DOHH2 (cell line): Measurements from ENCODE around the gene MYO1H.
"Not testable (repeated sequence)": the region's sequence is repeated elsewhere in the genome, so short reads cannot be mapped to it uniquely, and the experiment has no call there.

ENCODE experiments used
- H3F3A ChIP-seq: fragments of 200-600 bp; sonication (generic), shearing (Covaris generic); 2 replicates; pipeline ENCODE4 v1.6.0; 2016; ENCODE audit warnings: antibody characterized with exemption, mild to moderate bottlenecking; ENCODE audit not compliant: control insufficient read depth, insufficient read depth
- H3K27ac ChIP-seq: fragments of 200-600 bp; sonication (generic); 2 replicates; pipeline ENCODE4 v1.5.1; 2014; ENCODE audit warnings: low read depth, mild to moderate bottlenecking, low read length, moderate library complexity
- H3K27me3 ChIP-seq: fragments of 200-600 bp; sonication (generic); 2 replicates; pipeline ENCODE4 v1.6.1; 2014; ENCODE audit warnings: mild to moderate bottlenecking, low read length, mixed read lengths; ENCODE audit not compliant: control insufficient read depth
- H3K36me3 ChIP-seq: fragments of 200-600 bp; sonication (generic); 2 replicates; pipeline ENCODE4 v1.6.1; 2014; ENCODE audit warnings: mild to moderate bottlenecking, low read length, moderate library complexity, mixed read lengths; ENCODE audit not compliant: control insufficient read depth
- H3K4me1 ChIP-seq: fragments of 200-600 bp; sonication (generic); 2 replicates; pipeline ENCODE4 v1.6.1; 2014; ENCODE audit warnings: mild to moderate bottlenecking, low read length, mixed read lengths; ENCODE audit not compliant: control insufficient read depth
- H3K4me2 ChIP-seq: fragments of 200-600 bp; sonication (generic); 2 replicates; pipeline ENCODE4 v1.6.0; 2014; ENCODE audit warnings: mild to moderate bottlenecking, low read length, moderate library complexity
- H3K4me3 ChIP-seq: fragments of 200-600 bp; sonication (generic); 2 replicates; pipeline ENCODE4 v1.5.1; 2014; ENCODE audit warnings: mild to moderate bottlenecking, low read length, mixed read lengths
- H3K79me2 ChIP-seq: fragments of 200-600 bp; sonication (generic); 2 replicates; pipeline ENCODE4 v1.6.1; 2014; ENCODE audit warnings: mild to moderate bottlenecking, low read length, mixed read lengths; ENCODE audit not compliant: control insufficient read depth
- H3K9me2 ChIP-seq: fragments of 200-600 bp; sonication (generic); replicated peaks from 2 replicates; pipeline ENCODE4 v1.6.1; 2014; ENCODE audit warnings: mild to moderate bottlenecking, low read length, mixed read lengths; ENCODE audit not compliant: control insufficient read depth
- H3K9me3 ChIP-seq: fragments of 200-600 bp; sonication (generic); 2 replicates; pipeline ENCODE4 v1.6.1; 2014; ENCODE audit warnings: antibody characterized with exemption, low read length, mixed read lengths; ENCODE audit not compliant: control insufficient read depth, insufficient read depth
- H4K20me1 ChIP-seq: fragments of 200-600 bp; sonication (generic); 2 replicates; pipeline ENCODE4 v1.6.0; 2014; ENCODE audit warnings: low read depth, mild to moderate bottlenecking, antibody characterized with exemption, low read length, moderate library complexity; ENCODE audit not compliant: control insufficient read depth, insufficient read depth
- EZH2phosphoT487 ChIP-seq: fragments of 200-600 bp; sonication (generic); IDR thresholded peaks from 2 replicates; pipeline ENCODE4 v1.6.1; 2017; ENCODE audit warnings: borderline replicate concordance, mild to moderate bottlenecking, antibody characterized with exemption, low read length, moderate library complexity, mixed read lengths
- TF ChIP-seq, protein P1 (sequence below): fragments of 200-600 bp; sonication (generic); IDR thresholded peaks from one replicate; pipeline ENCODE4 v1.5.1; 2014; ENCODE audit warnings: antibody characterized with exemption, mild to moderate bottlenecking, low read depth, low read length; ENCODE audit not compliant: poor library complexity, severe bottlenecking

Gene MYO1H

DNA sequence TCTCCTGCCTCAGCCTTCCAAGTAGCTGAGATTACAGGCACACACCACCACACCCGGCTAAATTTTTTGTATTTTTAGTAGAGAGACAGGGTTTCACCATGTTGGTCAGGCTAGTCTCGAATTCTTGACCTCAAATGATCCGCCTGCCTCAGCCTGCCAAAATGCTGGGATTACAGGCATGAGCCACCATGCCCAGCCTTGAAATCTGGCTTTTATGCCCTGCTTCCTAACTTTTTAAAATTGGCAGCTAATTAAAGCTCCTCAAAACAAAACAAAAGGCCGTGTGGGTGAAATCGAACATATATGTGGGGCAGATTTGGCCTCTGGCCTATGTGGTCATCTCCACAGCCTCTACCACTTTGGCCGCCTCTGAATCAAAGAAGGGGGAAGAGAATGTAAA is 91.5 kb downstream of the MYO1H start:
- TF ChIP-seq, protein P1, sequence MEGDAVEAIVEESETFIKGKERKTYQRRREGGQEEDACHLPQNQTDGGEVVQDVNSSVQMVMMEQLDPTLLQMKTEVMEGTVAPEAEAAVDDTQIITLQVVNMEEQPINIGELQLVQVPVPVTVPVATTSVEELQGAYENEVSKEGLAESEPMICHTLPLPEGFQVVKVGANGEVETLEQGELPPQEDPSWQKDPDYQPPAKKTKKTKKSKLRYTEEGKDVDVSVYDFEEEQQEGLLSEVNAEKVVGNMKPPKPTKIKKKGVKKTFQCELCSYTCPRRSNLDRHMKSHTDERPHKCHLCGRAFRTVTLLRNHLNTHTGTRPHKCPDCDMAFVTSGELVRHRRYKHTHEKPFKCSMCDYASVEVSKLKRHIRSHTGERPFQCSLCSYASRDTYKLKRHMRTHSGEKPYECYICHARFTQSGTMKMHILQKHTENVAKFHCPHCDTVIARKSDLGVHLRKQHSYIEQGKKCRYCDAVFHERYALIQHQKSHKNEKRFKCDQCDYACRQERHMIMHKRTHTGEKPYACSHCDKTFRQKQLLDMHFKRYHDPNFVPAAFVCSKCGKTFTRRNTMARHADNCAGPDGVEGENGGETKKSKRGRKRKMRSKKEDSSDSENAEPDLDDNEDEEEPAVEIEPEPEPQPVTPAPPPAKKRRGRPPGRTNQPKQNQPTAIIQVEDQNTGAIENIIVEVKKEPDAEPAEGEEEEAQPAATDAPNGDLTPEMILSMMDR = no peak
- TF ChIP-seq EZH2phosphoT487 = no peak
- H3K9me2 ChIP-seq = no peaks in the 10 kb centered on the region
- H3K79me2 ChIP-seq = no peaks in the 10 kb centered on the region

DNA sequence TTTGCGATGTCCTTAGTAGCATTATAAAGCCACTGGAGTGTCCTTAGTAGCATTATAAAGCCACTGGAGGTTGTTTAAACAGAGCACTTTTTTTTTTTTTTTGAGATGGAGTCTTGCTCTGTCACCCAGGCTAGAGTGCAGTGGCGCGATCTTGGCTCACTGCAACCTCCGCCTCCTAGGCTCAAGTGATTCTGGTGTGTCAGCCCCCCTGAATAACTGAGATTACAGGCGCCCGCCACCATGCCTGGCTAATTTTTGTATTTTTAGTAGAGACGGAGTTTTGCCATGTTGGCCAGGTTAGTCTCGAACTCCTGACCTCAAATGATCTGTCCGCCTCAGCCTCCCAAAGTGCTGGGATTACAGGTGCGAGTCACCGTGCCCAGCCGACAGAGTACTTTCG is 92.3 kb downstream of the MYO1H start:
- not testable (repeated sequence) for H3K27ac ChIP-seq, H3K36me3 ChIP-seq, H3K79me2 ChIP-seq, H4K20me1 ChIP-seq, H3F3A ChIP-seq, H3K4me3 ChIP-seq, H3K9me2 ChIP-seq, H3K27me3 ChIP-seq, H3K9me3 ChIP-seq, H3K4me1 ChIP-seq, H3K4me2 ChIP-seq

More for the DNA sequence above, 91.5 kb downstream of the MYO1H start:
- no peaks in the 10 kb centered on the region for H4K20me1 ChIP-seq
- H3K4me2 ChIP-seq = no peak overlapping the region
- H3K9me3 ChIP-seq = no peaks in the 10 kb centered on the region
- no peaks in the 10 kb centered on the region for H3K27me3 ChIP-seq
- H3K27ac ChIP-seq = no peak overlapping the region
- H3K4me3 ChIP-seq = no peak overlapping the region
- H3F3A ChIP-seq = no peaks in the 10 kb centered on the region
- H3K4me1 ChIP-seq = no peaks in the 10 kb centered on the region
- no peaks in the 10 kb centered on the region for H3K36me3 ChIP-seq

DNA sequence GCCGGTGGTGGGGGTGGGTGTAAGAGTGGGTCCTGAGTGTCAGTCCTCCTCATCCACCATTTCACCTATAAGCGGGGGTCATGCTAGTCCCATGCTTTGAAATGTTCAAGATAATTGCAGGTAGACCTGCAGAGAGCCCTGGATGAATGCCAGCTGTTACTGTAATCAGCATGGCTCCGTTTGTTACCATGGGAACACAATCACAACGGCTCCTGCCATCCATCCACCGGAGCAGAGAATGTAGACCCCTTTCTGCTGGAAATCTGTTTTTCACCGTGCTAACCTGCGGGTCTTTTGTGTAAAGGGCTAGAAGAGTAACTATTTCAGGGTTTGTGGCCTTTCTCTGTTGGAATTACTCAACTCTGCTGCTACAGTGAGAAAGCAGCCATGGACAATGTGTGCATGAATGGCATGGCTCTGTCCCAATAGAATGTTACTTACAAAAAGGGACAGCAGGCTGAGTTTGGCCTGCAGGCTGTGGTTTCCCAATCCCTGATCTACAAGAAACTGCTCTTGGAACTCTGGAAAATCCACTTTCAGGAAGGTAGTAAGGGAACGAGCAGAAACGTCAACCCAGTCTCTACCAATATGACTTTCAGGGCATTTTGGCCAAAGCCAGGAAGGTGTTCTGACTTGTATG is 93.3 kb downstream of the MYO1H start:
- TF ChIP-seq EZH2phosphoT487 = no peak
- TF ChIP-seq, protein P1 = no peak
- Histone ChIP-seq H3F3A (no peaks in the 10 kb centered on the region), H3K79me2 (no peaks in the 10 kb centered on the region), H3K36me3 (no peaks in the 10 kb centered on the region), H3K27me3 (no peaks in the 10 kb centered on the region), H3K4me1 (no peaks in the 10 kb centered on the region), H3K4me2 (no peak overlapping the region), H3K27ac (no peak overlapping the region), H3K9me3 (no peaks in the 10 kb centered on the region), H4K20me1 (no peaks in the 10 kb centered on the region), H3K9me2 (no peaks in the 10 kb centered on the region), H3K4me3 (no peak overlapping the region)

DNA sequence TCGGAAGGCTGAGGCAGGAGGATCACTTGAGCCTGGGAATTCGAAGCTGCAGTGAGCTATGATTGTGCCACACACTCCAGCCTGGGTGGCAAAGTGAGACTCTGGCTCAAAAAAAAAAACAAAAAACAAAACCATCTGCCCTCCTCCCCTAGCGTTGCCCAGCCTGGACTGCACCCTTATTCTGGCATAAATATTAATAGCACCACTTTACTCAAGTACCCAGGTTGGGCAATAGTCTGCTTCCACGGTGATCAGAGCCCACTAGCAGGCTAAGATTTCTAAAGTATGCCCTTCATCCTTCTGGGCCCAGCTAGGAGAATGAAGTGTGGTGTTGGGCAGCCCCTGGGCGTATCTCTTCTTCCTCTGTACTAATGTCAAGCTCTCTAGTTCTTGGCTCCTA is 96.1 kb downstream of the MYO1H start:
- H3K79me2 ChIP-seq = no peaks in the 10 kb centered on the region
- no peaks in the 10 kb centered on the region for H3F3A ChIP-seq
- 0 out of 2 replicates have a peak, but pooled peaks cover 3% of the 10 kb centered on the region for H4K20me1 ChIP-seq
- no peaks in the 10 kb centered on the region for H3K4me1 ChIP-seq
- no peak overlapping the region for H3K4me2 ChIP-seq
- no peaks in the 10 kb centered on the region for H3K27me3 ChIP-seq
- H3K4me3 ChIP-seq = no peak overlapping the region
- H3K9me3 ChIP-seq = no peaks in the 10 kb centered on the region
- H3K27ac ChIP-seq = no peak overlapping the region
- peaks cover 7% of the 10 kb centered on the region; the same call in 1 of the 2 replicates for H3K36me3 ChIP-seq
- H3K9me2 ChIP-seq = no peaks in the 10 kb centered on the region
- TF ChIP-seq EZH2phosphoT487 = no peak
